ENCODE data around the gene MGAT5.

MGAT5 gene

GRCh38 chr2:134276381-134277172 lies 22.7 kb downstream of the MGAT5 start:
- peaks cover 21% of the 10 kb centered on the region for H3K36me3 ChIP-seq (replicated peaks; ENCODE audit: low read depth, low read length)
- no peak overlapping the region for H2AFZ ChIP-seq (ENCODE audit: low read depth, low read length)
- no peak overlapping the region for H3K27ac ChIP-seq (ENCODE audit: low read length)
- no peaks in the 10 kb centered on the region for H3K79me2 ChIP-seq (ENCODE audit: low read length)
- TF ChIP-seq, protein P1, sequence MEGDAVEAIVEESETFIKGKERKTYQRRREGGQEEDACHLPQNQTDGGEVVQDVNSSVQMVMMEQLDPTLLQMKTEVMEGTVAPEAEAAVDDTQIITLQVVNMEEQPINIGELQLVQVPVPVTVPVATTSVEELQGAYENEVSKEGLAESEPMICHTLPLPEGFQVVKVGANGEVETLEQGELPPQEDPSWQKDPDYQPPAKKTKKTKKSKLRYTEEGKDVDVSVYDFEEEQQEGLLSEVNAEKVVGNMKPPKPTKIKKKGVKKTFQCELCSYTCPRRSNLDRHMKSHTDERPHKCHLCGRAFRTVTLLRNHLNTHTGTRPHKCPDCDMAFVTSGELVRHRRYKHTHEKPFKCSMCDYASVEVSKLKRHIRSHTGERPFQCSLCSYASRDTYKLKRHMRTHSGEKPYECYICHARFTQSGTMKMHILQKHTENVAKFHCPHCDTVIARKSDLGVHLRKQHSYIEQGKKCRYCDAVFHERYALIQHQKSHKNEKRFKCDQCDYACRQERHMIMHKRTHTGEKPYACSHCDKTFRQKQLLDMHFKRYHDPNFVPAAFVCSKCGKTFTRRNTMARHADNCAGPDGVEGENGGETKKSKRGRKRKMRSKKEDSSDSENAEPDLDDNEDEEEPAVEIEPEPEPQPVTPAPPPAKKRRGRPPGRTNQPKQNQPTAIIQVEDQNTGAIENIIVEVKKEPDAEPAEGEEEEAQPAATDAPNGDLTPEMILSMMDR (IDR thresholded peaks at IDR 0.05; ENCODE audit: low read depth, low read length), result no peak
- TF ChIP-seq EZH2phosphoT487 (IDR thresholded peaks at IDR 0.05; ENCODE audit: low read depth), result no peak
- peaks cover 36% of the 10 kb centered on the region for H4K20me1 ChIP-seq (ENCODE audit: insufficient read depth, low read length)
- H3K27me3 ChIP-seq (ENCODE audit: low read depth, low read length), result peaks cover 76% of the 10 kb centered on the region
- H3K9me3 ChIP-seq (ENCODE audit: insufficient read depth, low read length), result no peaks in the 10 kb centered on the region
- H3K9ac ChIP-seq (ENCODE audit: low read length), result no peak overlapping the region
- H3K4me3 ChIP-seq (ENCODE audit: low read length), result no peak overlapping the region
- H3K4me2 ChIP-seq (ENCODE audit: low read length), result no peak overlapping the region
- peaks cover 73% of the 10 kb centered on the region for H3K4me1 ChIP-seq (ENCODE audit: low read length)

- H3K9ac ChIP-seq (ENCODE audit: low read length), result no peak overlapping the region
- H3K27me3 ChIP-seq (ENCODE audit: low read depth, low read length), result peaks cover 77% of the 10 kb centered on the region
- TF ChIP-seq, protein P1 (IDR thresholded peaks at IDR 0.05; ENCODE audit: low read depth, low read length), result no peak
- TF ChIP-seq EZH2phosphoT487 (IDR thresholded peaks at IDR 0.05; ENCODE audit: low read depth), result no peak
- no peak overlapping the region for H3K4me2 ChIP-seq (ENCODE audit: low read length)
- no peak overlapping the region for H3K27ac ChIP-seq (ENCODE audit: low read length)
- peaks cover under 1% of the 10 kb centered on the region; the same call in 1 of the 2 replicates for H3K79me2 ChIP-seq (ENCODE audit: low read length)
- peaks cover 20% of the 10 kb centered on the region for H3K36me3 ChIP-seq (replicated peaks; ENCODE audit: low read depth, low read length)
- peaks cover 39% of the 10 kb centered on the region for H4K20me1 ChIP-seq (ENCODE audit: insufficient read depth, low read length)
- H3K9me3 ChIP-seq (ENCODE audit: insufficient read depth, low read length), result no peaks in the 10 kb centered on the region
- no peak overlapping the region for H3K4me3 ChIP-seq (ENCODE audit: low read length)
- no peak overlapping the region for H2AFZ ChIP-seq (ENCODE audit: low read depth, low read length)
- peaks cover 77% of the 10 kb centered on the region for H3K4me1 ChIP-seq (ENCODE audit: low read length)
These were observed 23.4 kb downstream of the MGAT5 start for GRCh38 chr2:134277223-134277622.

GRCh38 chr2:134278553-134278952 lies 24.7 kb downstream of the MGAT5 start:
- Histone ChIP-seq H3K9me3 (ENCODE audit: insufficient read depth, low read length) (no peaks in the 10 kb centered on the region), H3K4me3 (ENCODE audit: low read length) (no peak overlapping the region), H4K20me1 (ENCODE audit: insufficient read depth, low read length) (peaks cover 29% of the 10 kb centered on the region), H3K9ac (ENCODE audit: low read length) (no peak overlapping the region), H3K4me2 (ENCODE audit: low read length) (no peak overlapping the region), H3K4me1 (ENCODE audit: low read length) (peaks cover 78% of the 10 kb centered on the region), H3K27me3 (ENCODE audit: low read depth, low read length) (peaks cover 70% of the 10 kb centered on the region), H3K27ac (ENCODE audit: low read length) (no peak overlapping the region), H2AFZ (ENCODE audit: low read depth, low read length) (no peak overlapping the region), H3K79me2 (ENCODE audit: low read length) (peaks cover 3% of the 10 kb centered on the region; the same call in 1 of the 2 replicates), H3K36me3 (replicated peaks; ENCODE audit: low read depth, low read length) (peaks cover 17% of the 10 kb centered on the region)
- TF ChIP-seq, protein P1 (IDR thresholded peaks at IDR 0.05; ENCODE audit: low read depth, low read length), result no peak
- TF ChIP-seq EZH2phosphoT487 (IDR thresholded peaks at IDR 0.05; ENCODE audit: low read depth), result no peak

DNA sequence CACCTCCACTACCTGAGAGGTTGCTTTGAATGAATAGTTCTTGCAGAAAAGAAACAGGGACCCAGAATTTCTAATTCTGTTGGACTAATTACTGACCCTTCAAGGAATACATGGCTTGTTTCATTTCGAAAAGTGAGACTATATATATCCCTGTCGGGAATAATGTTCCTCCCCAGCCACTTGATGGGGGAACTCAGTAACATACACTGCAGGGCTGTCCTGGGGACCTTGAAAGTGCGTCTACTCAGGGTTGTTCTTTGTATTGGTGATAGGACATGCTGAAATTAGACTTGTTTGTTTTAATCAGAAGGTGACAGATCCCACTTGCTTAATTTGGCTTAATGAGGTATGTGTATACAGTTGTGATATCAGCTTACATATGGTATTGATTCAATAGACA lies 25.5 kb downstream of the MGAT5 start:
- no peak overlapping the region for H3K4me3 ChIP-seq (ENCODE audit: low read length)
- peaks cover 78% of the 10 kb centered on the region for H3K4me1 ChIP-seq (ENCODE audit: low read length)
- no peak overlapping the region for H3K4me2 ChIP-seq (ENCODE audit: low read length)
- no peak overlapping the region for H3K9ac ChIP-seq (ENCODE audit: low read length)
- peaks cover 20% of the 10 kb centered on the region for H4K20me1 ChIP-seq (ENCODE audit: insufficient read depth, low read length)
- H3K79me2 ChIP-seq (ENCODE audit: low read length), result peaks cover 3% of the 10 kb centered on the region; the same call in 1 of the 2 replicates
- TF ChIP-seq EZH2phosphoT487 (IDR thresholded peaks at IDR 0.05; ENCODE audit: low read depth), result no peak
- TF ChIP-seq, protein P1 (IDR thresholded peaks at IDR 0.05; ENCODE audit: low read depth, low read length), result no peak
- peaks cover 61% of the 10 kb centered on the region for H3K27me3 ChIP-seq (ENCODE audit: low read depth, low read length)
- H3K36me3 ChIP-seq (replicated peaks; ENCODE audit: low read depth, low read length), result peaks cover 17% of the 10 kb centered on the region
- H3K27ac ChIP-seq (ENCODE audit: low read length), result no peak overlapping the region
- no peak overlapping the region for H2AFZ ChIP-seq (ENCODE audit: low read depth, low read length)
- no peaks in the 10 kb centered on the region for H3K9me3 ChIP-seq (ENCODE audit: insufficient read depth, low read length)

All from OCI-LY3 (cell line).